HepG2 (cell line): ENCODE measurements around the gene HEPACAM2. TPM values are rescaled to one million over a fixed set of nuclear protein-coding genes. Genes with fewer than 3 reads are reported as not detected.

Experiments
- ATAC-seq: fragments of 200-7000 bp; cut with Tn5 transposase; 3 replicates; pipeline ENCODE4 v1.9.1; 2020; ENCODE audit warnings: mild to moderate bottlenecking, moderate library complexity
- BruUV-seq: library from RNA; stranded (reverse); fragments of 400-500 nt; replicated peaks from 2 replicates; lab custom pipeline; 2021; lab: Mats Ljungman, UMichigan
- CTCF ChIA-PET: fragments of 300-600 bp; formaldehyde crosslinking; extraction: SDS; loops from one replicate; lab custom pipeline; 2021; ENCODE audit warnings: low total read pairs, inconsistent platforms, low intra/inter-chr PET ratio; lab: Yijun Ruan, JAX
- POLR2A ChIA-PET: fragments of 350-600 bp; sonication (Branson Sonifier 250); formaldehyde crosslinking; loops from one replicate; lab custom pipeline; 2020; ENCODE audit warnings: antibody characterized with exemption, inconsistent platforms; lab: Yijun Ruan, JAX
- DNase-seq: peaks from one replicate; pipeline ENCODE4 v3.0.0-alpha.2; 2015; ENCODE audit warnings: low spot score
- FAIRE-seq: peaks from 3 replicates; lab custom pipeline; 2011; peaks lifted over from hg19 to GRCh38; lab: Jason Lieb, UNC
- H2AFZ ChIP-seq: one replicate; pipeline ENCODE4 v1.6.1; 2011; ENCODE audit warnings: low read length, inconsistent platforms
- H3K27ac ChIP-seq: fragments of 300-600 bp; 3 replicates; pipeline ENCODE4 v1.8.0; 2011; ENCODE audit warnings: mixed run types, mild to moderate bottlenecking, mixed read lengths, low read length, inconsistent platforms; ENCODE audit not compliant: insufficient read depth; ENCODE audit errors: extremely low read length
- H3K27me3 ChIP-seq, 2 experiments: fragments of 200-600 bp in 1 of 2; 2 replicates in 1 of 2; 3 replicates in 1 of 2; pipeline versions ENCODE4 v1.6.0 to v1.8.0; 2011; ENCODE audit warnings: low read length in 2 of 2, mild to moderate bottlenecking in 2 of 2, moderate library complexity in 2 of 2, inconsistent platforms in 1 of 2; ENCODE audit not compliant: insufficient read depth in 2 of 2, control insufficient read depth in 1 of 2
- H3K36me3 ChIP-seq, 2 experiments: fragments of 200-600 bp in 1 of 2; replicated peaks in 1 of 2; 2 replicates in 1 of 2; 3 replicates in 1 of 2; pipeline versions ENCODE4 v1.5.1 to v1.8.0; 2011; ENCODE audit warnings: low read length in 2 of 2, inconsistent platforms in 1 of 2; ENCODE audit not compliant: insufficient read depth in 2 of 2, control insufficient read depth in 1 of 2
- H3K4me1 ChIP-seq: 2 replicates; pipeline ENCODE4 v1.5.1; 2012; ENCODE audit warnings: low read length, inconsistent platforms; ENCODE audit not compliant: insufficient read depth
- H3K4me2 ChIP-seq: 2 replicates; pipeline ENCODE4 v1.6.0; 2011; ENCODE audit warnings: low read depth, low read length, inconsistent platforms
- H3K4me3 ChIP-seq, 3 experiments: fragments of 200-600 bp in 1 of 3; sonication (generic), shearing (Covaris generic) in 1 of 3; replicated peaks in 1 of 3; 2 replicates each; pipeline ENCODE4 v1.5.1; 2011 to 2016; ENCODE audit warnings: low read length in 3 of 3, inconsistent platforms in 2 of 3, low read depth in 2 of 3, mild to moderate bottlenecking in 2 of 3, control low read depth in 1 of 3, mixed read lengths in 1 of 3; ENCODE audit not compliant: insufficient read depth in 1 of 3
- H3K79me2 ChIP-seq: one replicate; pipeline ENCODE4 v1.6.1; 2011; ENCODE audit warnings: low read length, inconsistent platforms; ENCODE audit not compliant: insufficient read depth
- H3K9ac ChIP-seq: 2 replicates; pipeline ENCODE4 v1.6.0; 2011; ENCODE audit warnings: mild to moderate bottlenecking, low read depth, low read length, inconsistent platforms; ENCODE audit not compliant: insufficient read depth
- H3K9me3 ChIP-seq: 2 replicates; pipeline ENCODE4 v1.5.1; 2012; ENCODE audit warnings: mild to moderate bottlenecking, low read length
- H4K20me1 ChIP-seq: 2 replicates; pipeline ENCODE4 v1.6.0; 2011; ENCODE audit warnings: inconsistent platforms, mild to moderate bottlenecking, low read length, moderate library complexity; ENCODE audit not compliant: insufficient read depth
- BORCS8-MEF2B ChIP-seq: sonication (generic); formaldehyde crosslinking; IDR thresholded peaks from 2 replicates; pipeline ENCODE4 v1.8.0; 2022; ENCODE audit warnings: mild to moderate bottlenecking, missing genetic modification reagents
- CEBPB ChIP-seq: IDR thresholded peaks from 2 replicates; pipeline ENCODE4 v1.6.1; 2011; ENCODE audit warnings: low read depth, low read length, improper control_type of control experiment, borderline replicate concordance
- REPIN1 ChIP-seq: sonication (generic); formaldehyde crosslinking; IDR thresholded peaks from 2 replicates; pipeline ENCODE4 v1.8.0; 2022; ENCODE audit warnings: missing genetic modification reagents, low read depth, mild to moderate bottlenecking, borderline replicate concordance
- SSRP1 ChIP-seq: IDR thresholded peaks from 2 replicates; pipeline ENCODE4 v1.6.1; 2016; ENCODE audit warnings: control low read depth
- ZNF251 ChIP-seq: sonication (generic); formaldehyde crosslinking; IDR thresholded peaks from 2 replicates; pipeline ENCODE4 v1.9.0; 2021; ENCODE audit warnings: mild to moderate bottlenecking, missing genetic modification reagents
- ZNF556 ChIP-seq: sonication (generic); formaldehyde crosslinking; IDR thresholded peaks from 2 replicates; pipeline ENCODE4 v1.4.0; 2020; ENCODE audit warnings: mild to moderate bottlenecking, missing genetic modification reagents, borderline replicate concordance
- ZNF75D ChIP-seq: sonication (generic); formaldehyde crosslinking; IDR thresholded peaks from 2 replicates; pipeline ENCODE4 v1.8.1; 2023; ENCODE audit warnings: missing genetic modification reagents, mild to moderate bottlenecking, borderline replicate concordance
- ZNF883 ChIP-seq: sonication (generic); formaldehyde crosslinking; IDR thresholded peaks from 2 replicates; pipeline ENCODE4 v1.5.1; 2020; ENCODE audit warnings: mild to moderate bottlenecking, missing genetic modification reagents; ENCODE audit errors: not compliant biosample characterization
- WGBS: methylation state at CpG from one replicate; pipeline ENCODE4 v1.1.6; 2017; ENCODE audit warnings: low lambda C conversion rate; 5-methylcytosine and 5-hydroxymethylcytosine counted together
- in situ Hi-C: cut with HindIII; loops from 2 replicates; pipeline ENCODE4 v1.10.0; 2017; ENCODE audit warnings: low pct_unique_long_range_greater_than_20kb; ENCODE audit not compliant: extremely low pct_ligation_motif_present
- intact Hi-C: fragments of 100-400 bp; cut with micrococcal nuclease; formaldehyde crosslinking; loops from one replicate; pipeline ENCODE4 v1.10.0; 2022; ENCODE audit not compliant: unreplicated experiment
- polyA plus RNA-seq, 8 experiments: library from polyadenylated mRNA; depleted of rRNA in 3 of 8; stranded (reverse) in 7 of 8; unstranded in 1 of 8; fragments of >200 nt; fragmentation: Illumina TruSeq in 4 of 8; extraction: Trizol in 4 of 8; gene quantifications; 2 replicates each; pipeline versions ENCODE4 v1.2.1 to v1.2.3, GENCODE V29; 2011 to 2016; ENCODE audit warnings: low read depth in 4 of 8, missing spikeins in 1 of 8, mixed read lengths in 1 of 8; ENCODE audit not compliant: insufficient read depth in 1 of 8
- total RNA-seq, 5 experiments: library from RNA; depleted of rRNA; stranded (reverse); fragments of >200 nt; fragmentation: Illumina TruSeq; extraction: Trizol; gene quantifications; 2 replicates each; pipeline ENCODE4 v1.2.3, GENCODE V29; 2016; ENCODE audit warnings: low read depth in 1 of 5
- TF ChIP-seq, protein P1 (sequence below): sonication (generic); formaldehyde crosslinking; IDR thresholded peaks from 2 replicates; pipeline ENCODE4 v1.8.0; 2022; ENCODE audit warnings: low read depth, missing genetic modification reagents
- TF ChIP-seq, protein P2 (sequence below): IDR thresholded peaks from 2 replicates; pipeline ENCODE4 v1.6.1; 2016; ENCODE audit warnings: low read depth, borderline replicate concordance

Gene HEPACAM2
- total and polyA plus RNA-seq, 2 of the 13 experiments (the other 11 are each of a cell fraction or from before 2014, with no cell fraction given): not detected

DNA sequence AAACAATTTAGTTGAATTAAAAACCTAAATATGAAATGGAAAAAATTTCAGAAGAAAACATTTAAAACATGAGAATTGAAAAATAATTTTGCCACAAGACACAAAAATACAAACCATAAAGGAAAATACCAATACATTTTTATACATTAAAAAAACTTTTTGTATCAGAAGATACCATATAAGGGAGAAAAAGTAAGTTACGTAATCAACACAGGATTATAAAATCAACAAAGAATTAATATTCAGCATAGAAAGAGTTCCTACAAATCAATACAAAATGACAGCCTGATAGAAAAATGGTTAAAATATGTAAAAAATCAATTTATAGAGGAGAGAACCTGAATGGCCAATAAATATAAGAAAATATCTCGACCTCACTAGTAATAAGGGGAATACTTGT lies 61.5 kb downstream of the HEPACAM2 start:
- FAIRE-seq: no peak

DNA sequence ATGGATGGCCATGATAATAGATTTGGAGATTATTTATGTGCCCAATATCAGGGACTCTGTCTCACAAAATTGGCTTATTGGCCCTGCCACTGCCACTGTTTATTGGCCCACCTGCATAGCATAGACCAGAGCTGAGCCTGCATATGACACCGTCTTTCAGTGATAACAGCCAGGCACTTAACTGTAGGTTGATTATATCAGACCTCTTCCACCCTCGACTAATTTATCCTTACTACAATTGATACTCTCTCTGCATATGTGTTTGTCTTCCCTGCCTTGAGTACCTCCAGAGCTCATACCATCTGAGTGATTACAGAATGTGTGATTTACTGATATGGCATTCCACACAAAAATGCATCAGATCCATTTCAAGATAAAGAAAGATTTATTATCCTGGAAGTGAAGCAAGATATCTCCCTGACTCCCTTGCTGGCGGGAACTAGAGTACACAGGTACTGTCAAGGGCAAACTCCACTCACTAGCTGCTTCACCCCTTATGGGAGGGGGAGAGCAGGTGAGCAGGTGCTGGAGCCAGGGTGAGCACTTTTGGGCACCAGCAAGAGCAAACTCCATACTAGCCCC lies 65.0 kb downstream of the HEPACAM2 start:
- WGBS: 2% methylated on average over 3 of the region's 3 CpGs
- no peak for DNase-seq
- Histone ChIP-seq H3K79me2 (no peaks in the 10 kb centered on the region), H3K36me3 (no peaks in the 10 kb centered on the region), H4K20me1 (no peaks in the 10 kb centered on the region), H2AFZ (no peak overlapping the region), H3K27me3 (no peaks in the 10 kb centered on the region; a peak in 1 of 5 replicates), H3K4me2 (no peak overlapping the region), H3K9me3 (no peaks in the 10 kb centered on the region), H3K9ac (no peak overlapping the region), H3K27ac (no peak overlapping the region), H3K4me3 (no peak overlapping the region), H3K4me1 (no peaks in the 10 kb centered on the region)
- CTCF ChIA-PET: no interaction called here
- no TSS peak for BruUV-seq
- ATAC-seq: no peak
- FAIRE-seq: no peak
- intact Hi-C loops (no loop called here), in situ Hi-C loops (no loop called here)
- TF ChIP-seq REPIN1: no peak
- TF ChIP-seq ZNF556 (CRISPR knock-in tag): no peak
- TF ChIP-seq SSRP1: no peak
- TF ChIP-seq BORCS8-MEF2B (CRISPR knock-in tag): no peak
- no peak for TF ChIP-seq ZNF251 (CRISPR knock-in tag)
- TF ChIP-seq, protein P1, sequence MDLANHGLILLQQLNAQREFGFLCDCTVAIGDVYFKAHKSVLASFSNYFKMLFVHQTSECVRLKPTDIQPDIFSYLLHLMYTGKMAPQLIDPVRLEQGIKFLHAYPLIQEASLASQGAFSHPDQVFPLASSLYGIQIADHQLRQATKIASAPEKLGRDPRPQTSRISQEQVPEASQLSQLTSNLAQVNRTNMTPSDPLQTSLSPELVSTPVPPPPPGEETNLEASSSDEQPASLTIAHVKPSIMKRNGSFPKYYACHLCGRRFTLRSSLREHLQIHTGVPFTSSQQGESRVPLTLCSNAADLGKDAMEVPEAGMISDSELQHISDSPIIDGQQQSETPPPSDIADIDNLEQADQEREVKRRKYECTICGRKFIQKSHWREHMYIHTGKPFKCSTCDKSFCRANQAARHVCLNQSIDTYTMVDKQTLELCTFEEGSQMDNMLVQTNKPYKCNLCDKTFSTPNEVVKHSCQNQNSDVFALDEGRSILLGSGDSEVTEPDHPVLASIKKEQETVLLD (CRISPR knock-in tag): no peak
- no peak for TF ChIP-seq ZNF75D (CRISPR knock-in tag)
- no peak for TF ChIP-seq ZNF883
- POLR2A ChIA-PET: no interaction called here

More for the DNA sequence above, 61.5 kb downstream of the HEPACAM2 start:
- Histone ChIP-seq H3K4me3 (no peak overlapping the region), H4K20me1 (no peaks in the 10 kb centered on the region), H3K79me2 (no peaks in the 10 kb centered on the region), H3K9me3 (no peaks in the 10 kb centered on the region), H2AFZ (no peak overlapping the region), H3K9ac (no peak overlapping the region), H3K27ac (no peak overlapping the region), H3K27me3 (no peaks in the 10 kb centered on the region), H3K4me1 (no peaks in the 10 kb centered on the region), H3K36me3 (no peaks in the 10 kb centered on the region), H3K4me2 (no peak overlapping the region)
- intact Hi-C loops: no loop called here
- DNase-seq: no peak
- POLR2A ChIA-PET: no interaction called here
- in situ Hi-C loops: no loop called here
- WGBS: 48% methylated on average over 2 of the region's 2 CpGs
- TF ChIP-seq CEBPB: 0 out of 2 replicates have a peak, but pooled peaks have one; percentile 24
- TF ChIP-seq, protein P2, sequence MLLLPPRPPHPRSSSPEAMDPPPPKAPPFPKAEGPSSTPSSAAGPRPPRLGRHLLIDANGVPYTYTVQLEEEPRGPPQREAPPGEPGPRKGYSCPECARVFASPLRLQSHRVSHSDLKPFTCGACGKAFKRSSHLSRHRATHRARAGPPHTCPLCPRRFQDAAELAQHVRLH (CRISPR knock-in tag): no peak
- CTCF ChIA-PET: no interaction called here
- ATAC-seq: no peak
- no TSS peak for BruUV-seq
